HG02943 (cell line): ENCODE data around the gene PIM1.
"Not testable (repeated sequence)": the region's sequence is repeated elsewhere in the genome, so short reads cannot be mapped to it uniquely, and the experiment has no call there.

Experiments
- ATAC-seq: cut with Tn5 transposase; IDR thresholded peaks from one replicate; pipeline ENCODE4 v1.9.1; 2021; ENCODE audit warnings: mild to moderate bottlenecking, low read depth, moderate library complexity; ENCODE audit not compliant: unreplicated experiment

PIM1 gene

GRCh38 chr6:37170273-37171200 lies 585 bp downstream of the PIM1 start:
- peak; percentile 10 for ATAC-seq

- ATAC-seq = no peak
Observed at GRCh38 chr6:37171201-37171969, 1.4 kb downstream of the PIM1 start.

GRCh38 chr6:37171970-37172812 lies 2.2 kb downstream of the PIM1 start:
- peak; percentile 32 for ATAC-seq

- no peak for ATAC-seq
Observed at GRCh38 chr6:37172912-37173492, 3.0 kb downstream of the PIM1 start.

GRCh38 chr6:37173493-37174195 lies 3.7 kb downstream of the PIM1 start:
- ATAC-seq = no peak

DNA sequence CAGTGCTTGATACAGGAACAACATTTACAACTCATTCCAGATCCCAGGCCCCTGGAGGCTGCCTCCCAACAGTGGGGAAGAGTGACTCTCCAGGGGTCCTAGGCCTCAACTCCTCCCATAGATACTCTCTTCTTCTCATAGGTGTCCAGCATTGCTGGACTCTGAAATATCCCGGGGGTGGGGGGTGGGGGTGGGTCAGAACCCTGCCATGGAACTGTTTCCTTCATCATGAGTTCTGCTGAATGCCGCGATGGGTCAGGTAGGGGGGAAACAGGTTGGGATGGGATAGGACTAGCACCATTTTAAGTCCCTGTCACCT lies 4.2 kb downstream of the PIM1 start:
- ATAC-seq = no peak

GRCh38 chr6:37174515-37175331 lies 4.8 kb downstream of the PIM1 start:
- no peak for ATAC-seq

GRCh38 chr6:37175332-37176267 lies 5.6 kb downstream of the PIM1 start:
- ATAC-seq = no peak

- no peak for ATAC-seq
Observed at GRCh38 chr6:37176268-37177076, 6.5 kb downstream of the PIM1 start.

DNA sequence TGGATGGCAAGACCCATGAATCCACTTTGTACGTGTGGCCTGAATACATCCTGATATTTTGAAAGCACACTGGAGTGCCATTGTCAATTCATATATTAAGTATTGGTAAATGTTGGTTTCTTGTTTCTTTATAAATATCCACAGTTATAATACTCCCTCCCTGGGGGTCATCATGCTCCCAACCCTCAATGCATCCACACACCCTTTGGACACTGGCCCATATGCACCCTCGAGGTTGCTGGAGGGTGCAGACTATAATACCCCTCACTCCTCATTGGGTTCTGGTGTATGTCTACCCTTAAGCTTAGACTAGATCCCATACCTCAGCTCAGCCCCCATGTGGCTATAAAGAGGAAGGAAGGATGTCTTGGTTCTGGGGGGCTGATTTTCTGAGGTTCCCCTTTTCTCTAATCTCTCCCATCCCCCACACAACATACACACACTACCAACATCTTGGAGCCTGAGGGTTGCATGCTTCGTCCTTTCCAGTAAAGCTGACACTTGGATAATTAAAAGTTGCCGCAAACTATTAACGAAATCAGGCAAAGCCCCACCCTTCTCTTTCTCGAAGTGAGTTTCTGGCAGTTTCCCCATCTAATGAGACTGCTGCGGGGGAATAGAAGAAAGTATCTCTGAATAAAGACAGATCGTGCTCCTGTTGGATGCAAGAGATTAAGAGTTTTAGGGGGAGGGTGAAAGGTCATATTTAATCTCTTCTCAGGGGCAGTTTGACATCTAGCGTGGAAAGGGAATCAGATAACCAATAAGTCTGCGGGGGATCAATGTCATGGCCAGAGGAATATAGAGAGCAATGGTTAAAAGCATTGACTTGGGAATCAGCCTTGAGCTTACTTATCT lies 7.4 kb downstream of the PIM1 start:
- no peak for ATAC-seq

- ATAC-seq = no peak
Observed at GRCh38 chr6:37177935-37178517, 8.1 kb downstream of the PIM1 start.

- ATAC-seq = no peak
Observed at GRCh38 chr6:37180075-37180474, 10.1 kb downstream of the PIM1 start.

GRCh38 chr6:37180610-37181009 lies 10.7 kb downstream of the PIM1 start:
- not testable (repeated sequence) for ATAC-seq

GRCh38 chr6:37182736-37183590 lies 13.0 kb downstream of the PIM1 start:
- no peak for ATAC-seq
